AG10803 (cell line): Measurements from ENCODE around the gene ZNF500.

Experiments
- DNase-seq: peaks from one replicate; pipeline ENCODE4 v3.0.0; 2010; ENCODE audit warnings: low read depth
- H3K4me3 ChIP-seq: 2 replicates; pipeline ENCODE4 v1.5.1; 2011; ENCODE audit warnings: mild to moderate bottlenecking, low read length, control low read depth
- CTCF ChIP-seq: conservative IDR thresholded peaks from 2 replicates; pipeline ENCODE4 v1.5.1; 2011; ENCODE audit warnings: mild to moderate bottlenecking, low read length, control low read depth, inconsistent platforms

The ZNF500 gene

DNA sequence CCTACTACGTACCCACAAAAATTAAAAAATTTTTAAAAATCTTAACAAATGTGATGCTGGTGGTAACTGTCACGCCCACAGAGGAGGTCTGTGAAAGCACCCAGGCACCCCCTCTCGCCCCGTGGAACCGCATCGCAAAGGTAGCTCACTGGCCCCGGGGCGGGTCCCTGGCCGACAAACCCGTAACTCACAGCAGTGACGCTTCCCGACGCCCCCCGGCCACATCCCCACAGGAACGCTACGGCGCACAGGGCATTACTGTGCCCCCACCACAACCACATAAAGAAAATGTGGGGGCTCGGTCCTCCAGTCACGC, 33.3 kb downstream of the ZNF500 start:
- peak overlapping the region; percentile 98 for H3K4me3 ChIP-seq
- no peak for DNase-seq
- TF ChIP-seq CTCF, result no peak

- H3K4me3 ChIP-seq, result peak overlapping the region; percentile 98
- no peak for DNase-seq
- no peak for TF ChIP-seq CTCF
Measured at GRCh38 chr16:4733211-4733742, 33.7 kb downstream of the ZNF500 start.

GRCh38 chr16:4729876-4730275, 37.1 kb downstream of the ZNF500 start:
- TF ChIP-seq CTCF, result no peak
- no peak overlapping the region for H3K4me3 ChIP-seq
- DNase-seq, result no peak

- no peak for DNase-seq
- no peak for TF ChIP-seq CTCF
- no peak overlapping the region for H3K4me3 ChIP-seq
Measured at GRCh38 chr16:4728676-4729075, 38.3 kb downstream of the ZNF500 start.

GRCh38 chr16:4726616-4727015, 40.3 kb downstream of the ZNF500 start:
- TF ChIP-seq CTCF, result no peak
- no peak overlapping the region for H3K4me3 ChIP-seq
- no peak for DNase-seq

- TF ChIP-seq CTCF, result no peak
- H3K4me3 ChIP-seq, result no peak overlapping the region
- DNase-seq, result no peak
Measured at GRCh38 chr16:4724661-4725270, 42.2 kb downstream of the ZNF500 start.

DNA sequence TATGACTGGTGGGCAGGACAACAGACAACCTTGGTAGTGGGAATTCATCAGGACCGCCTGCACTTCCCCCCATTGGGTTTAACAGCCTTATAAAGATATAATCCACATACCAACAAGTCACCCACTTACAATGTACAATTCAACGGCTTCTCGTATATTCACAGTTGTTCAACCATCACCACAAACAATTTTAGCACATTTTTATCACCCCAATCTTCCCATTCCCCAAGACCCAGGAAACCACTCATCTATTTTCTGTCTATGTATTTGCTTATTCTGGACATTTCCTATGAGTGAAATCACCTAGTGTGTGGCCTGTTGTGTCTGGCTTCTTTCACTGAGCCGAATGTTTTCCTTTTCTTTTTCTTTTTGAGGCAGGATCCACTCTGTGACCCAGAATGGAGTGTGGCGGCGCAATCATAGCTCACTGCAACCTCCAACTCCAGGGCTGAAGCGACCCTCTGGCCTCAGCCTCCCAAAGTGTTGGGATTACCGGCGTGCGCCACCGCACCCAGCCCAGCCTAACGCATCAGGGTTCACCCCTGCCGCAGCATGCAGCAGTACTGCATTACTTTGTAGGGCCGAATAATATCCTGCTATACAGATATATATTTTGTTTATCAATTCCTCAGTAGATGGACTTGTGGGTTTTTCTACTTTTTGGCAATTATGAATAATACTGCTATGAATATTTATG, 43.7 kb downstream of the ZNF500 start:
- no peak overlapping the region for H3K4me3 ChIP-seq
- TF ChIP-seq CTCF, result no peak
- no peak for DNase-seq
